GM10266 (cell line): ENCODE results near the gene PFN4.
"Not testable (repeated sequence)": the region's sequence is repeated elsewhere in the genome, so short reads cannot be mapped to it uniquely, and the experiment has no call there.

ENCODE experiments used
- DNase-seq: peaks from one replicate; pipeline ENCODE4 v3.0.0; 2012; ENCODE audit errors: extremely low spot score
- TF ChIP-seq, protein P1 (sequence below): IDR thresholded peaks from 2 replicates; pipeline ENCODE4 v1.5.1; 2012; ENCODE audit warnings: mild to moderate bottlenecking, low read depth; ENCODE audit not compliant: control insufficient read depth, insufficient read depth; ENCODE audit errors: missing control alignments

Gene PFN4

GRCh38 chr2:24110660-24111303 is 12.4 kb downstream of the PFN4 start:
- no peak for DNase-seq
- TF ChIP-seq, protein P1, sequence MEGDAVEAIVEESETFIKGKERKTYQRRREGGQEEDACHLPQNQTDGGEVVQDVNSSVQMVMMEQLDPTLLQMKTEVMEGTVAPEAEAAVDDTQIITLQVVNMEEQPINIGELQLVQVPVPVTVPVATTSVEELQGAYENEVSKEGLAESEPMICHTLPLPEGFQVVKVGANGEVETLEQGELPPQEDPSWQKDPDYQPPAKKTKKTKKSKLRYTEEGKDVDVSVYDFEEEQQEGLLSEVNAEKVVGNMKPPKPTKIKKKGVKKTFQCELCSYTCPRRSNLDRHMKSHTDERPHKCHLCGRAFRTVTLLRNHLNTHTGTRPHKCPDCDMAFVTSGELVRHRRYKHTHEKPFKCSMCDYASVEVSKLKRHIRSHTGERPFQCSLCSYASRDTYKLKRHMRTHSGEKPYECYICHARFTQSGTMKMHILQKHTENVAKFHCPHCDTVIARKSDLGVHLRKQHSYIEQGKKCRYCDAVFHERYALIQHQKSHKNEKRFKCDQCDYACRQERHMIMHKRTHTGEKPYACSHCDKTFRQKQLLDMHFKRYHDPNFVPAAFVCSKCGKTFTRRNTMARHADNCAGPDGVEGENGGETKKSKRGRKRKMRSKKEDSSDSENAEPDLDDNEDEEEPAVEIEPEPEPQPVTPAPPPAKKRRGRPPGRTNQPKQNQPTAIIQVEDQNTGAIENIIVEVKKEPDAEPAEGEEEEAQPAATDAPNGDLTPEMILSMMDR: no peak

- DNase-seq: not testable (repeated sequence)
Measured at GRCh38 chr2:24109431-24109830, 13.7 kb downstream of the PFN4 start.

GRCh38 chr2:24107336-24107735 is 15.8 kb downstream of the PFN4 start:
- TF ChIP-seq, protein P1: no peak
- DNase-seq: no peak

DNA sequence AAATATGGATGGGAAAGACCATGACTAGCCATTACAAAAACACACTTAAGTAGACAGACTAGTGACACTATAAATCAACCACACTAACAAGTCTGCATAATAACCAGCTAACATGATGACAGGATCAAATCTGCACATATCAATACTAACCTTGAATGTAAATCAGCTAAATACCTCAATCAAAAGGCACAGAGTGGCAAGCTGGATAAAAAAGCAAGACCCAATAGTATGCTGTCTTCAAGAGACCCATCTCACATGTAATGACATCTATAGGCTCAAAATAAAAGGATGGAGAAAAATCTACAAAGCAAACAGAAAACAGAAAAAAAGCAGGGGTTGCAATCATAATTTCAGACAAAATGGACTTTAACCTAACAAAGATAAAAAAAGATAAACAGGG is 16.3 kb downstream of the PFN4 start:
- TF ChIP-seq, protein P1: no peak

GRCh38 chr2:24105816-24106215 is 17.3 kb downstream of the PFN4 start:
- DNase-seq: no peak
- TF ChIP-seq, protein P1: no peak

More for the DNA sequence above, 16.3 kb downstream of the PFN4 start:
- DNase-seq: no peak

- TF ChIP-seq, protein P1: no peak
- DNase-seq: no peak
Measured at GRCh38 chr2:24104906-24105305, 18.2 kb downstream of the PFN4 start.

DNA sequence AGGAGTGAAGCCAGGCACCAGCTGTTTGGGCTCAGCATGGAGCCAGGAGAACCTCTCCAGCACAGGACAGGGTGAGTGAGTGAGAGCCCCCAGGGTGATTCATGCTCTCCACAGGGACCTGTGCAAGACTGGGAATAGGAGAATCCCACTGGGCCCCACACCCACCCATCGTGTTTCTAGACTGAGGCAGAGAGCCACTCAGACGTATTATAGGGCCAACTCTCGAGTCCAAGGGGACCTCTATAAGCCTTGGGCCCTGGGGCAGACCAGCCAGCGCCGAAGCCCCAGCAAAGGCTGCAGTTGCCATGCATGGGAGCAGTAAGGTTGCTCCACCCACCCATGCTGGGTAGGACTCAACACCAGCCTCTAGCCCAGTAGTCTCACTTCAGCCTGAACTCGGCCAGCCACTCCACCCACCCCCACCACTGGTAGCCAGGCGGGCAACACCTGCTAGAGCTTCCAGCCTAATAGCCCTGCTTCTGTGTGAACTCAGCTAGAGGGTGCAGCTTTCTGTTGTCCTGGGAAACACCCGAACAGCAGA is 19.0 kb downstream of the PFN4 start:
- TF ChIP-seq, protein P1: no peak
- DNase-seq: no peak

- TF ChIP-seq, protein P1: no peak
- DNase-seq: no peak
Measured at GRCh38 chr2:24102677-24103076, 20.5 kb downstream of the PFN4 start.
